Neuronal stem cell (in vitro differentiated cells): Measurements from ENCODE around the gene LTA.

Experiments
- DNase-seq: peaks from one replicate; pipeline ENCODE4 v3.0.0-alpha.2; 2013; ENCODE audit warnings: low spot score
- H2AFZ ChIP-seq: one replicate; pipeline ENCODE4 v1.6.1; 2013; ENCODE audit warnings: mild to moderate bottlenecking, low read length, inconsistent platforms
- H2AK5ac ChIP-seq: 2 replicates; pipeline ENCODE4 v1.6.1; 2013; ENCODE audit warnings: low read depth, mild to moderate bottlenecking, inconsistent platforms, low read length, moderate library complexity, mixed read lengths
- H2BK120ac ChIP-seq: 2 replicates; pipeline ENCODE4 v1.6.1; 2013; ENCODE audit warnings: low read depth, mild to moderate bottlenecking, inconsistent platforms, low read length, moderate library complexity, mixed read lengths
- H2BK12ac ChIP-seq: one replicate; pipeline ENCODE4 v1.6.1; 2013; ENCODE audit warnings: low read length, inconsistent platforms
- H2BK15ac ChIP-seq: 2 replicates; pipeline ENCODE4 v1.6.1; 2013; ENCODE audit warnings: mild to moderate bottlenecking, low read length, inconsistent platforms, mixed read lengths
- H2BK5ac ChIP-seq: one replicate; pipeline ENCODE4 v1.6.1; 2013; ENCODE audit warnings: inconsistent platforms, mild to moderate bottlenecking, low read length, moderate library complexity
- H3K14ac ChIP-seq: one replicate; pipeline ENCODE4 v1.6.1; 2013; ENCODE audit warnings: low read length, inconsistent platforms
- H3K18ac ChIP-seq: 2 replicates; pipeline ENCODE4 v1.6.1; 2013; ENCODE audit warnings: low read length, inconsistent platforms
- H3K23ac ChIP-seq: 2 replicates; pipeline ENCODE4 v1.6.1; 2013; ENCODE audit warnings: low read depth, mild to moderate bottlenecking, mixed read lengths, low read length, inconsistent platforms; ENCODE audit not compliant: poor library complexity
- H3K27ac ChIP-seq: replicated peaks from 3 replicates; pipeline ENCODE4 v1.5.1; 2013; ENCODE audit warnings: low read length, inconsistent platforms
- H3K27me3 ChIP-seq, 3 experiments: 2 replicates each; pipeline ENCODE4 v1.6.1; 2013; ENCODE audit warnings: low read length in 3 of 3, mild to moderate bottlenecking in 2 of 3, inconsistent platforms in 1 of 3, low read depth in 1 of 3, mixed read lengths in 1 of 3, moderate library complexity in 1 of 3; ENCODE audit not compliant: control insufficient read depth in 3 of 3, insufficient read depth in 3 of 3
- H3K36me3 ChIP-seq, 2 donors: replicated peaks in 1 of 2; 2 replicates each; pipeline ENCODE4 v1.6.1; 2013; ENCODE audit warnings: low read length in 2 of 2; ENCODE audit not compliant: control insufficient read depth in 2 of 2, insufficient read depth in 2 of 2
- H3K4ac ChIP-seq: 2 replicates; pipeline ENCODE4 v1.6.1; 2013; ENCODE audit warnings: inconsistent platforms, mild to moderate bottlenecking, low read length, moderate library complexity
- H3K4me1 ChIP-seq, 2 donors: 1 replicate in 1 of 2; 2 replicates in 1 of 2; pipeline ENCODE4 v1.6.1; 2013; ENCODE audit warnings: low read length in 2 of 2, low read depth in 1 of 2; ENCODE audit not compliant: control insufficient read depth in 2 of 2, insufficient read depth in 1 of 2
- H3K4me2 ChIP-seq: one replicate; pipeline ENCODE4 v1.6.1; 2013; ENCODE audit warnings: mild to moderate bottlenecking, low read length, inconsistent platforms; ENCODE audit not compliant: insufficient read depth, poor library complexity, severe bottlenecking
- H3K4me3 ChIP-seq, 2 donors: 2 replicates each; pipeline ENCODE4 v1.5.1; 2013; ENCODE audit warnings: low read length in 2 of 2, mild to moderate bottlenecking in 2 of 2, inconsistent platforms in 1 of 2, moderate library complexity in 1 of 2
- H3K79me1 ChIP-seq: one replicate; pipeline ENCODE4 v1.6.1; 2013; ENCODE audit warnings: low read depth, mild to moderate bottlenecking, inconsistent platforms, low read length, moderate library complexity
- H3K9ac ChIP-seq: one replicate; pipeline ENCODE4 v1.6.1; 2013; ENCODE audit warnings: mild to moderate bottlenecking, low read depth, low read length, inconsistent platforms; ENCODE audit not compliant: poor library complexity
- H3K9me3 ChIP-seq, 2 donors: replicated peaks in 1 of 2; 2 replicates each; pipeline versions ENCODE3 to v1.6.1; 2013; ENCODE audit warnings: low read length in 2 of 2, mild to moderate bottlenecking in 2 of 2, inconsistent platforms in 1 of 2, low read depth in 1 of 2, mixed read lengths in 1 of 2, moderate library complexity in 1 of 2; ENCODE audit not compliant: control insufficient read depth in 2 of 2, insufficient read depth in 1 of 2
- H4K8ac ChIP-seq: one replicate; pipeline ENCODE4 v1.6.1; 2013; ENCODE audit warnings: low read depth, mild to moderate bottlenecking, inconsistent platforms, low read length, moderate library complexity
- H4K91ac ChIP-seq: one replicate; pipeline ENCODE4 v1.6.1; 2013; ENCODE audit warnings: low read length, low read depth, mild to moderate bottlenecking, inconsistent platforms; ENCODE audit not compliant: poor library complexity
- WGBS, 2 donors: extraction: QIAGEN DNeasy Blood & Tissue Kit; methylation state at CpG; one replicate each; pipeline ENCODE4 v1.1.7; 2013; ENCODE audit warnings: missing lambda C conversion rate in 2 of 2, mixed read lengths in 1 of 2; ENCODE audit not compliant: insufficient read length in 2 of 2, insufficient replicate concordance in 1 of 2; ENCODE audit errors: extremely low coverage in 2 of 2; 5-methylcytosine and 5-hydroxymethylcytosine counted together

The LTA gene

DNA sequence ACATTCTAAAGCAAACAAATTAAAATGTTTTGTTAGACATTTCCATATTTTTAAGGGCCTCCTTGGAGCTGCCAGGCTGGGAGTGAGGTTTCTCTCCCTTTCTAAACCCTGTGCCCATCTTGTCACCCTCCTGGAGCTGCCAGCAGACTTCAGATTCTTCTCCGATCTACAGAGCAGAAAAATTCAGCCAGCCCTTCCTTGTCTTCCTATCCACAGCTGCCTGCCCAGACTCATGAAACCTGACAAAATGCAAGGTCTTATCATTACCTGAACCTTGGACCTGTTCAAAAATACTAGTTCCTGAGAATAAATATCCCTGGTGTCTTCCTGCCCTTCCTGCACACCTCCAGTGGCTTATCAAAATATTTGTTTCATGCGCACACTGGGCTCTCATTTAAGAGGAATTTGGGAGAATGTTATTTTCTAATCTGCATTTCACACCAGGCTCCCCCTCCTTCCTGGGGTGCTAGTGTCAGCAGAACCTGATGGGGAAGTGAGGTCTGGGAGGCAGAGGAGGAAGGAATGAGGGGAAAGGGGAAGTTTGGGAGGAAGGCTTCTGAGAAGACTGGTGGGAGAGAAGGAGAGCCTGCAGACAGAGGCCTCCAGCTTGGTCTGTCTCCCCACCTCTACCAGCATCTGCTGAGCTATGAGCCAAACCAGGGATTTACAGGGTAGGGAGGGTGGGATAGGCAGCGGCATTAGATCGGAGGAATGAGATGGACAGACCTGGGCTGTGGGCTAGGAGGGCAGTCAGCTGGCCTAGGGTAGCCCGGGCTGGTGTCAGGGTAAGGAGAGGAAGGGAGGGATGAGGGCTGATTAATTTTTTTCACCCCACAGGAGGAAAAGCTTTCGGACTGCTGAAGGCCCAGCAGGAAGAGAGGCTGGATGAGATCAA is 42.8 kb downstream of the LTA start, which contains the start of gene AIF1:
TSS of gene AIF1 (plus strand) at position 551 of the 895 bp plus-strand sequence. CDS start at position 647, 96 bp downstream.
- H2AK5ac ChIP-seq, result no peak within 1 kb of the TSS
- H2BK120ac ChIP-seq, result peak within 1 kb of the TSS; percentile 51
- H2AFZ ChIP-seq, result peak within 1 kb of the TSS; percentile 27
- H4K91ac ChIP-seq, result no peak within 1 kb of the TSS
- H3K36me3 ChIP-seq, result no peaks in the 10 kb centered on the region
- no peak within 1 kb of the TSS for H3K4ac ChIP-seq
- H3K27me3 ChIP-seq, result no peaks in the 10 kb centered on the region
- H3K79me1 ChIP-seq, result no peaks in the 10 kb centered on the region
- H3K9ac ChIP-seq, result no peak within 1 kb of the TSS
- no peak for DNase-seq
- H4K8ac ChIP-seq, result no peak within 1 kb of the TSS
- H2BK5ac ChIP-seq, result no peak within 1 kb of the TSS
- H3K14ac ChIP-seq, result no peak within 1 kb of the TSS
- H3K4me2 ChIP-seq, result no peak within 1 kb of the TSS
- no peak within 1 kb of the TSS for H3K4me3 ChIP-seq
- WGBS, 2 donors, result no CpG with 5 or more reads among the region's 6 CpGs
- H3K23ac ChIP-seq, result no peak within 1 kb of the TSS
- no peak within 1 kb of the TSS for H3K27ac ChIP-seq
- H2BK15ac ChIP-seq, result no peak within 1 kb of the TSS
- H3K18ac ChIP-seq, result peak within 1 kb of the TSS; percentile 13
- H2BK12ac ChIP-seq, result no peak within 1 kb of the TSS
- no peaks in the 10 kb centered on the region for H3K9me3 ChIP-seq
- peaks cover 2 to 11% of the 10 kb centered on the region in 2 donors for H3K4me1 ChIP-seq

DNA sequence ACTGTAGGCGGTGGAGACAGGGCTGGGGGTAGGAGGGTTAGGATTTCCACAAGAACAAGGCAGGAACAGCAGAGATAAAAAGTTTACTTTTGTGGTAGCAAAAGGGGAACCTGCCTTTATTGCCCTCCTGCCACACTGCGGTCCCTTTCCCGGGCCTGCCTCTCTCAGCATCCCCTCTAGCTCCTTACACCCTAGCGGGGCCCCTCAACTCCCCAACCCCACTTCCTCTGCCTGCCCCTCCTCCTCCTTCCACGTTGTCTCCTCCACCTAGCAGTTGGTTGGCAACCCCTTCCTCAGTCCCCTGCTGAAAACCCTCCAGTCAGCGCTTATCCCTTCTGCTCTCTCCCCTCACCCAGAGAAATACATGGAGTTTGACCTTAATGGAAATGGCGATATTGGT is 43.7 kb downstream of the LTA start:
- no CpG with 5 or more reads among the region's 7 CpGs for WGBS, 2 donors
- no peak for DNase-seq
- no peak overlapping the region for H3K4me3 ChIP-seq

DNA sequence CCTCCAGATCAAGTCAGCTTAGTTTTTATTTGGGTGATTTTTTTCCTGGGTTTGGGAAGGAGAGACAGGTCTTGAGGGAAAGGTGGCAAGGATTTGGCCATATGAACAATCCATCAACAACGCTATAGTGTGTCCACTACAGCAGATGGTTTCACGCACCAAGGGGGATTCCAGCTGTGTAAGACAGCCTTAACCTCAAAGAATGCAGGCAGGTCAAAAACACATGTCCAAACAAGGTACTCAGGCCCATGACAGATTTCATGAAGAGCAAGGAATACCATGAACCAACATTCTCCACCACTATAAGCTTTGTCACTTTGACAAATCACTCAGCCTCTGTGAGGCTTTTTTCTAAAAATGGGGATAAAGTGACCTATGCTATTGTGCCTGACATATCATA is 44.9 kb downstream of the LTA start:
- Histone ChIP-seq H4K8ac (no peak overlapping the region), H3K23ac (no peak overlapping the region), H2AK5ac (no peak overlapping the region), H3K27ac (no peak overlapping the region), H3K36me3 (peaks cover 4 to 7% of the 10 kb centered on the region in 2 donors), H3K4me3 (no peak overlapping the region), H3K4me1 (peaks cover 3 to 13% of the 10 kb centered on the region in 2 donors), H2BK15ac (no peak overlapping the region), H3K18ac (no peak overlapping the region), H4K91ac (no peak overlapping the region), H2BK12ac (no peak overlapping the region), H2BK120ac (no peak overlapping the region), H3K4me2 (no peak overlapping the region), H3K9ac (no peak overlapping the region), H2AFZ (no peak overlapping the region), H3K14ac (no peak overlapping the region), H3K4ac (no peak overlapping the region), H3K9me3 (no peaks in the 10 kb centered on the region), H3K79me1 (no peaks in the 10 kb centered on the region), H3K27me3 (no peaks in the 10 kb centered on the region), H2BK5ac (no peak overlapping the region)
- no peak for DNase-seq
- WGBS, 2 donors, result no CpG with 5 or more reads among the region's 2 CpGs

More for the DNA sequence above, 43.7 kb downstream of the LTA start:
- peaks cover 2 to 11% of the 10 kb centered on the region in 2 donors for H3K4me1 ChIP-seq
- H2BK15ac ChIP-seq, result no peak overlapping the region
- peak overlapping the region; percentile 51 for H2BK120ac ChIP-seq
- H3K9ac ChIP-seq, result no peak overlapping the region
- no peak overlapping the region for H2BK12ac ChIP-seq
- no peak overlapping the region for H4K91ac ChIP-seq
- no peak overlapping the region for H3K4ac ChIP-seq
- H3K18ac ChIP-seq, result no peak overlapping the region
- no peak overlapping the region for H3K27ac ChIP-seq
- no peaks in the 10 kb centered on the region for H3K36me3 ChIP-seq
- no peaks in the 10 kb centered on the region for H3K79me1 ChIP-seq
- no peak overlapping the region for H4K8ac ChIP-seq
- no peak overlapping the region for H3K23ac ChIP-seq
- H2BK5ac ChIP-seq, result no peak overlapping the region
- H2AK5ac ChIP-seq, result no peak overlapping the region
- no peak overlapping the region for H3K4me2 ChIP-seq
- no peak overlapping the region for H3K14ac ChIP-seq
- no peaks in the 10 kb centered on the region for H3K27me3 ChIP-seq
- H3K9me3 ChIP-seq, result no peaks in the 10 kb centered on the region
- H2AFZ ChIP-seq, result peak overlapping the region; percentile 27

DNA sequence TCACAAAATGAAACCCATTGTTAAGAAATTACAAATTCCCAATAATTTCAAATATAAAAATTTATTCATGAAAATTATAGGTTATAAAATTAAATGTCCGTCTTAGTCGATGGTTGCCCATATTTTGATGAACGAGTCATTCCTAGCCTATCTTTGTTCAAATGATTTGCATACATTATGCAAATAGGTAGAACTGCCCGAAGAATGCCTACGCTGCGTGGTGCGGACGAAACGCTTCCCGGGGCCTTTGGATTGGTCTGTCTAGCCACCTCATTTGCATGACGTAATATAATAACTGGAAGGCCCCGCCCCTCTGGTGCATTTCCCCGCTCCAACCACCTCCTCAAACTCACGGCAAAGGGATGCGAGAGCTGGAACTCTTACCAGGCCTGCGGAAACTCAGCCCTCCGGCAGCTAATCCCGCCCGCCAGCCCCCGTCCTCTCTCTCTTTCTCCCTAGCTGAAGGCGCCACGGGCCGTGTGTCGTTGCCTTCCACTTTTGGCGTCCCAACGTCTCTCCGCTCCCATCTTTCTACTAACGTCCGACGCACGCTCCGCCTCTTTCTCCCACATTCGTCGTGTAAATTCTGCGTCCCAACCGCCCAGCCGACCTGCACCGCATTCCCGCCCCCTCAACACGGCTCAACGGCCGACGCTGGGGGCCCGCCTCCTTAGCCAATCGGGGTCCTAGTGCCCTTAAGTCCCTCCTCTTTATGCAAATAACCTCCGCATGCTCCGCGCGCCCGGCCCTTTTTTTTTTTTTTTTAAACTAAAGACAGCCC is 47.9 kb downstream of the LTA start:
- Histone ChIP-seq H3K27me3 (no peaks in the 10 kb centered on the region), H3K4me1 (peaks cover 7 to 19% of the 10 kb centered on the region in 2 donors), H2BK5ac (peak overlapping the region; percentile 91), H3K9ac (peak overlapping the region; percentile 96), H3K36me3 (peaks cover 26 to 37% of the 10 kb centered on the region in 2 donors), H2AFZ (peak overlapping the region; percentile 83), H2BK120ac (peak overlapping the region; percentile 57), H2BK12ac (no peak overlapping the region), H4K8ac (peak overlapping the region; percentile 96), H4K91ac (no peak overlapping the region), H3K23ac (peak overlapping the region; percentile 97), H3K4me3 (peak overlapping the region; percentile 59 to 82), H3K27ac (peak overlapping the region; percentile 100), H2AK5ac (no peak overlapping the region), H3K4ac (no peak overlapping the region), H3K18ac (peak overlapping the region; percentile 100), H2BK15ac (peak overlapping the region; percentile 82), H3K9me3 (no peaks in the 10 kb centered on the region), H3K4me2 (peak overlapping the region; percentile 67), H3K79me1 (peaks cover 5% of the 10 kb centered on the region), H3K14ac (no peak overlapping the region)
- no CpG with 5 or more reads among the region's 50 CpGs for WGBS, 2 donors
- DNase-seq, result peak; percentile 99
